ENCODE results near the gene UFC1. TPM values are rescaled to one million over a fixed set of nuclear protein-coding genes. Genes with fewer than 3 reads are reported as not detected.

Gene UFC1
- total and polyA plus RNA-seq, 2 of the 13 experiments (the other 11 are each of a cell fraction or from before 2014, with no cell fraction given), result 72.8 to 85.2 TPM

DNA sequence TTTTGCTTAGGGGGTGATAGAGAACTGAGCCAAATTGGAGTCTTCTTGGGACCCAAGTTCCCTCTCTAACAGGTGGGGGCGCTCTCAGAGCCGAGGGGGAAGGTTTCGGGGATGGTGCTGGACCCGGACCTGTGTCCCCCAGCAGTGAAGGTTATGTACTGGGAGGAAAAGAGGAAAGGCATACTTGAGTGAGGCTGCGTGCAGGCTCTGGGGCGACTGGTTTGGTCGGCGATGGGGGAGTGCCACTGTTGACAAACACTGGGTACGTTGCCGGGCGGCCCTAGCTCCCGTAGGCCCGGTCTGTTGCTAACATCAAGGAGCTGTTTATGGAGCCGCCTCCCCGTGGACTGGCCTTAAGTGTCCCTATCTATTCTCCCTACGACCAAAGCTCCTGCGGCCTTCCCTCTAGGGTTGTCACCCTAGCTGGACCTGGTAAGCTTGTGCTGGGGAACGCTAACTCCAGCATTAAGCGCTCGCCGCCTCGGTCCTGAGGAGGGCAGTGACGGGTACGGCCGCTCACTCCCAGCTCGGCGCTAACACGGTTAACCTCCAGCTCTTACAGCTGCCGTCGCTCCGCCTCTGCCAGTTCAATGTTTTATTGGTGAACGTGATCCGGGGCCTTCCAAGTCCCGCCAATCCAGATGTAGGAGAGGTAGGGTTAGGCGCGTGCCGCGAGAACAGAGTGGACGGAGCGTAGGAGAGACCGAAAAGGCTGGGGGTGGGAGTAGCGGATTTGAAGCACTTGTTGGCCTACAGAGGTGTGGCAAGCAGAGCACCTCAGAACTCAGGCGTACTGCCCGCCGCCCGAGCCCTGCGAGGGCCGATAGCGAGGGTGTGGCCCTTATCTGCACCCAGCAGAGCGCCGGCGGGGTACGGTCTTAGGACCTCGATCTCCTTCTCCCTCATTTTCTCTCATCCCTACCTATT is 12.2 kb downstream of the UFC1 start, which contains the start of gene PPOX (continued):
- TF ChIP-seq ZNF343 (CRISPR knock-in tag; IDR thresholded peaks at IDR 0.05) (no peak; the same call in 1 of the 2 replicates), SP5 (CRISPR knock-in tag; IDR thresholded peaks at IDR 0.05; ENCODE audit: borderline replicate concordance, low read depth) (0 out of 2 replicates have a peak, but pooled peaks have one; percentile 42), KAT7 (CRISPR knock-in tag; IDR thresholded peaks at IDR 0.05; ENCODE audit: borderline replicate concordance) (no peak), ZNF558 (CRISPR knock-in tag; IDR thresholded peaks at IDR 0.05; ENCODE audit: borderline replicate concordance) (0 out of 2 replicates have a peak, but pooled peaks have one; percentile 41), ZFY (CRISPR knock-in tag; IDR thresholded peaks at IDR 0.05) (peak; percentile 81), TRIM24 (CRISPR knock-in tag; IDR thresholded peaks at IDR 0.05) (no peak), ZNF619 (CRISPR knock-in tag; IDR thresholded peaks at IDR 0.05) (0 out of 2 replicates have a peak, but pooled peaks have one; percentile 54), ZNF234 (CRISPR knock-in tag; conservative IDR thresholded peaks at IDR 0.05) (no peak), CBX2 (IDR thresholded peaks at IDR 0.05; ENCODE audit: low read depth, low read length) (no peak), CBX2 (CRISPR knock-in tag; IDR thresholded peaks at IDR 0.05; ENCODE audit: low read depth) (no peak)
- TF ChIP-seq, protein P1, sequence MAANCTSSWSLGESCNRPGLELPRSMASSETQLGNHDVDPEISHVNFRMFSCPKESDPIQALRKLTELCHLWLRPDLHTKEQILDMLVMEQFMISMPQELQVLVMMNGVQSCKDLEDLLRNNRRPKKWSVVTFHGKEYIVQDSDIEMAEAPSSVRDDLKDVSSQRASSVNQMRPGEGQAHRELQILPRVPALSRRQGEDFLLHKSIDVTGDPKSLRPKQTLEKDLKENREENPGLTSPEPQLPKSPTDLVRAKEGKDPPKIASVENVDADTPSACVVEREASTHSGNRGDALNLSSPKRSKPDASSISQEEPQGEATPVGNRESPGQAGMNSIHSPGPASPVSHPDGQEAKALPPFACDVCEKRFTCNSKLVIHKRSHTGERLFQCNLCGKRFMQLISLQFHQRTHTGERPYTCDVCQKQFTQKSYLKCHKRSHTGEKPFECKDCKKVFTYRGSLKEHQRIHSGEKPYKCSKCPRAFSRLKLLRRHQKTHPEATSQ (CRISPR knock-in tag; IDR thresholded peaks at IDR 0.05; ENCODE audit: borderline replicate concordance), result no peak
- TF ChIP-seq, protein P2, sequence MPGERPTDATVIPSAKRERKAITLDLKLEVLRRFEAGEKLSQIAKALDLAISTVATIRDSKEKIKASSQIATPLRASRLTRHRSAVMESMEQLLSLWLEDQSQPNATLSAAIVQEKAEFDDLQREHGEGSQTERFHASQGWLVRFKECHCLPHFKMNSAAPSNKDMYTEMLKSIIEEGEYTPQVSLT (CRISPR knock-in tag; IDR thresholded peaks at IDR 0.05; ENCODE audit: borderline replicate concordance, low read depth), result no peak
- TF ChIP-seq, protein P3, sequence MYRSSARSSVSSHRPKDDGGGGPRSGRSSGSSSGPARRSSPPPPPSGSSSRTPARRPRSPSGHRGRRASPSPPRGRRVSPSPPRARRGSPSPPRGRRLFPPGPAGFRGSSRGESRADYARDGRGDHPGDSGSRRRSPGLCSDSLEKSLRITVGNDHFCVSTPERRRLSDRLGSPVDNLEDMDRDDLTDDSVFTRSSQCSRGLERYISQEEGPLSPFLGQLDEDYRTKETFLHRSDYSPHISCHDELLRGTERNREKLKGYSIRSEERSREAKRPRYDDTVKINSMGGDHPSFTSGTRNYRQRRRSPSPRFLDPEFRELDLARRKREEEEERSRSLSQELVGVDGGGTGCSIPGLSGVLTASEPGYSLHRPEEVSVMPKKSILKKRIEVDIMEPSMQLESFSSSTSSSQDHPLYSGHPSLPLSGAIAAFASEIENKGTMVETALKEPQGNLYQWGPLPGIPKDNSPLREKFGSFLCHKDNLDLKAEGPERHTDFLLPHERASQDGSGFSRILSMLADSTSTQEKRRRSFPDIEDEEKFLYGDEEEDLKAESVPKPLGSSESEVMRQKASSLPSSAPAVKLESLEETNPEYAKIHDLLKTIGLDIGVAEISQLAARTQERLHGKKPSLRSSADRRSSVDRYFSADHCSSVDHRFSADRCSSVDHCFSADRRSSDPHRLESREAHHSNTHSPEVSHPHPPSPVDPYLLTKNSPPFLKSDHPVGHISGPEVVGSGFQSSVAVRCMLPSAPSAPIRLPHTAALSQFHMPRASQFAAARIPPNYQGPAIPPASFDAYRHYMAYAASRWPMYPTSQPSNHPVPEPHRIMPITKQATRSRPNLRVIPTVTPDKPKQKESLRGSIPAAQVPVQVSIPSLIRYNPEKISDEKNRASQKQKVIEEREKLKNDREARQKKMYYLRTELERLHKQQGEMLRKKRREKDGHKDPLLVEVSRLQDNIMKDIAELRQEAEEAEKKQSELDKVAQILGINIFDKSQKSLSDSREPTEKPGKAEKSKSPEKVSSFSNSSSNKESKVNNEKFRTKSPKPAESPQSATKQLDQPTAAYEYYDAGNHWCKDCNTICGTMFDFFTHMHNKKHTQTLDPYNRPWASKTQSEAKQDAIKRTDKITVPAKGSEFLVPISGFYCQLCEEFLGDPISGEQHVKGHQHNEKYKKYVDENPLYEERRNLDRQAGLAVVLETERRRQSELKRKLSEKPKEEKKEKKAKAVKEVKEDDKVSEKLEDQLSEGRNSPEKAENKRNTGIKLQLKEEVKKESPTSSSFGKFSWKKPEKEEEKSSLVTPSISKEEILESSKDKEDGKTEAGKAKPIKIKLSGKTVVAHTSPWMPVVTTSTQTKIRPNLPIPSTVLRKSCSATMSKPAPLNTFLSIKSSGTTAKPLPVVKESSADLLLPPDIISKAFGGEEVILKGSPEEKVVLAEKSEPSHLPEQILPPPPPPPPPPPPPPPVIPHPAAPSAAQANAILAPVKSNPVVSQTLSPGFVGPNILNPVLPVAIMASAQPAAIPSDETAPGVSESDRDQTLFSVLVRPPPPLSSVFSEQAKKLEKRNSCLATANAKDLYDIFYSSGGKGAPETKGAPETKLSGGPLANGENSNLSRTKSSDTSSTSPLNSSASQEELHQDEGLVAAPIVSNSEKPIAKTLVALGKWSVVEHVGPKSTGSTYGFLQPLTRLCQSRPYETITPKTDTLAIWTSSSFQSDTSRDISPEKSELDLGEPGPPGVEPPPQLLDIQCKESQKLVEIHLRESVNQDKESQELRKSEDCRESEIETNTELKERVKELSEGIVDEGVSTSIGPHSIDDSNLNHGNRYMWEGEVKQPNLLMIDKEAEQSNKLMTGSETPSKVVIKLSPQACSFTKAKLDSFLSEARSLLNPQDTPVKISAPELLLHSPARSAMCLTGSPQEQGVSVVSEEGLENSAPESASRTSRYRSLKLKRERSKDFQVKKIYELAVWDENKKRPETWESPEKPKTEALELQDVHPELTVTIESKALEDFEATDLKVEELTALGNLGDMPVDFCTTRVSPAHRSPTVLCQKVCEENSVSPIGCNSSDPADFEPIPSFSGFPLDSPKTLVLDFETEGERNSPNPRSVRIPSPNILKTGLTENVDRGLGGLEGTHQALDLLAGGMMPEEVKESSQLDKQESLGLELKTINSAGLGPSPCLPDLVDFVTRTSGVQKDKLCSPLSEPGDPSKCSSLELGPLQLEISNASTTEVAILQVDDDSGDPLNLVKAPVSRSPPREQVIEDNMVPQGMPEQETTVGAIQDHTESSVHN (CRISPR knock-in tag; IDR thresholded peaks at IDR 0.05), result no peak
- TF ChIP-seq, protein P4, sequence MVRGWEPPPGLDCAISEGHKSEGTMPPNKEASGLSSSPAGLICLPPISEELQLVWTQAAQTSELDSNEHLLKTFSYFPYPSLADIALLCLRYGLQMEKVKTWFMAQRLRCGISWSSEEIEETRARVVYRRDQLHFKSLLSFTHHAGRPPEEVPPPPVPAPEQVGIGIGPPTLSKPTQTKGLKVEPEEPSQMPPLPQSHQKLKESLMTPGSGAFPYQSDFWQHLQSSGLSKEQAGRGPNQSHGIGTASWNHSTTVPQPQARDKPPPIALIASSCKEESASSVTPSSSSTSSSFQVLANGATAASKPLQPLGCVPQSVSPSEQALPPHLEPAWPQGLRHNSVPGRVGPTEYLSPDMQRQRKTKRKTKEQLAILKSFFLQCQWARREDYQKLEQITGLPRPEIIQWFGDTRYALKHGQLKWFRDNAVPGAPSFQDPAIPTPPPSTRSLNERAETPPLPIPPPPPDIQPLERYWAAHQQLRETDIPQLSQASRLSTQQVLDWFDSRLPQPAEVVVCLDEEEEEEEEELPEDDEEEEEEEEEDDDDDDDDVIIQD (CRISPR knock-in tag; IDR thresholded peaks at IDR 0.05; ENCODE audit: low read depth), result no peak
- TF ChIP-seq, protein P5, sequence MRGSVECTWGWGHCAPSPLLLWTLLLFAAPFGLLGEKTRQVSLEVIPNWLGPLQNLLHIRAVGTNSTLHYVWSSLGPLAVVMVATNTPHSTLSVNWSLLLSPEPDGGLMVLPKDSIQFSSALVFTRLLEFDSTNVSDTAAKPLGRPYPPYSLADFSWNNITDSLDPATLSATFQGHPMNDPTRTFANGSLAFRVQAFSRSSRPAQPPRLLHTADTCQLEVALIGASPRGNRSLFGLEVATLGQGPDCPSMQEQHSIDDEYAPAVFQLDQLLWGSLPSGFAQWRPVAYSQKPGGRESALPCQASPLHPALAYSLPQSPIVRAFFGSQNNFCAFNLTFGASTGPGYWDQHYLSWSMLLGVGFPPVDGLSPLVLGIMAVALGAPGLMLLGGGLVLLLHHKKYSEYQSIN (CRISPR knock-in tag; IDR thresholded peaks at IDR 0.05; ENCODE audit: borderline replicate concordance), result no peak

Data from HepG2 (cell line).